HepG2 (cell line): ENCODE measurements around the gene POC1A. TPM values are rescaled to one million over a fixed set of nuclear protein-coding genes. Genes with fewer than 3 reads are reported as not detected.

Experiments used
- ATAC-seq: fragments of 200-7000 bp; cut with Tn5 transposase; 3 replicates; pipeline ENCODE4 v1.9.1; 2020; ENCODE audit warnings: mild to moderate bottlenecking, moderate library complexity
- BruUV-seq: library from RNA; stranded (reverse); fragments of 400-500 nt; replicated peaks from 2 replicates; lab custom pipeline; 2021; lab: Mats Ljungman, UMichigan
- CTCF ChIA-PET: fragments of 300-600 bp; formaldehyde crosslinking; extraction: SDS; loops from one replicate; lab custom pipeline; 2021; ENCODE audit warnings: low total read pairs, inconsistent platforms, low intra/inter-chr PET ratio; lab: Yijun Ruan, JAX
- POLR2A ChIA-PET: fragments of 350-600 bp; sonication (Branson Sonifier 250); formaldehyde crosslinking; loops from one replicate; lab custom pipeline; 2020; ENCODE audit warnings: antibody characterized with exemption, inconsistent platforms; lab: Yijun Ruan, JAX
- DNase-seq: peaks from one replicate; pipeline ENCODE4 v3.0.0-alpha.2; 2015; ENCODE audit warnings: low spot score
- FAIRE-seq: peaks from 3 replicates; lab custom pipeline; 2011; peaks lifted over from hg19 to GRCh38; lab: Jason Lieb, UNC
- H2AFZ ChIP-seq: one replicate; pipeline ENCODE4 v1.6.1; 2011; ENCODE audit warnings: low read length, inconsistent platforms
- H3K27ac ChIP-seq: fragments of 300-600 bp; 3 replicates; pipeline ENCODE4 v1.8.0; 2011; ENCODE audit warnings: mixed run types, mild to moderate bottlenecking, mixed read lengths, low read length, inconsistent platforms; ENCODE audit not compliant: insufficient read depth; ENCODE audit errors: extremely low read length
- H3K27me3 ChIP-seq, 2 experiments: fragments of 200-600 bp in 1 of 2; 2 replicates in 1 of 2; 3 replicates in 1 of 2; pipeline versions ENCODE4 v1.6.0 to v1.8.0; 2011; ENCODE audit warnings: low read length in 2 of 2, mild to moderate bottlenecking in 2 of 2, moderate library complexity in 2 of 2, inconsistent platforms in 1 of 2; ENCODE audit not compliant: insufficient read depth in 2 of 2, control insufficient read depth in 1 of 2
- H3K36me3 ChIP-seq, 2 experiments: fragments of 200-600 bp in 1 of 2; replicated peaks in 1 of 2; 2 replicates in 1 of 2; 3 replicates in 1 of 2; pipeline versions ENCODE4 v1.5.1 to v1.8.0; 2011; ENCODE audit warnings: low read length in 2 of 2, inconsistent platforms in 1 of 2; ENCODE audit not compliant: insufficient read depth in 2 of 2, control insufficient read depth in 1 of 2
- H3K4me1 ChIP-seq: 2 replicates; pipeline ENCODE4 v1.5.1; 2012; ENCODE audit warnings: low read length, inconsistent platforms; ENCODE audit not compliant: insufficient read depth
- H3K4me2 ChIP-seq: 2 replicates; pipeline ENCODE4 v1.6.0; 2011; ENCODE audit warnings: low read depth, low read length, inconsistent platforms
- H3K4me3 ChIP-seq, 3 experiments: fragments of 200-600 bp in 1 of 3; sonication (generic), shearing (Covaris generic) in 1 of 3; replicated peaks in 1 of 3; 2 replicates each; pipeline ENCODE4 v1.5.1; 2011 to 2016; ENCODE audit warnings: low read length in 3 of 3, inconsistent platforms in 2 of 3, low read depth in 2 of 3, mild to moderate bottlenecking in 2 of 3, control low read depth in 1 of 3, mixed read lengths in 1 of 3; ENCODE audit not compliant: insufficient read depth in 1 of 3
- H3K79me2 ChIP-seq: one replicate; pipeline ENCODE4 v1.6.1; 2011; ENCODE audit warnings: low read length, inconsistent platforms; ENCODE audit not compliant: insufficient read depth
- H3K9ac ChIP-seq: 2 replicates; pipeline ENCODE4 v1.6.0; 2011; ENCODE audit warnings: mild to moderate bottlenecking, low read depth, low read length, inconsistent platforms; ENCODE audit not compliant: insufficient read depth
- H3K9me3 ChIP-seq: 2 replicates; pipeline ENCODE4 v1.5.1; 2012; ENCODE audit warnings: mild to moderate bottlenecking, low read length
- H4K20me1 ChIP-seq: 2 replicates; pipeline ENCODE4 v1.6.0; 2011; ENCODE audit warnings: inconsistent platforms, mild to moderate bottlenecking, low read length, moderate library complexity; ENCODE audit not compliant: insufficient read depth
- ELK4 ChIP-seq: sonication (generic); formaldehyde crosslinking; IDR thresholded peaks from 2 replicates; pipeline ENCODE4 v1.9.0; 2021; ENCODE audit warnings: missing genetic modification reagents, borderline replicate concordance
- HNF1B ChIP-seq: sonication (generic); formaldehyde crosslinking; IDR thresholded peaks from 2 replicates; pipeline ENCODE4 v1.5.1; 2020; ENCODE audit warnings: mild to moderate bottlenecking, moderate library complexity, missing genetic modification reagents
- KLF16 ChIP-seq, 2 experiments: sonication (generic) in 1 of 2; formaldehyde crosslinking in 1 of 2; IDR thresholded peaks; 2 replicates each; pipeline versions ENCODE4 v1.6.1 to v1.8.0; 2016 to 2023; ENCODE audit warnings: missing genetic modification reagents in 2 of 2, missing compliant biosample characterization in 1 of 2
- MNT ChIP-seq: fragments of 450-650 bp; IDR thresholded peaks from 2 replicates; pipeline ENCODE4 v1.6.1; 2016
- SP4 ChIP-seq: sonication (generic); formaldehyde crosslinking; IDR thresholded peaks from 2 replicates; pipeline ENCODE4 v1.8.1; 2023; ENCODE audit warnings: mild to moderate bottlenecking, missing genetic modification reagents
- XBP1 ChIP-seq: sonication (generic); formaldehyde crosslinking; IDR thresholded peaks from 2 replicates; pipeline ENCODE4 v1.5.0; 2020; ENCODE audit warnings: missing genetic modification reagents
- ZBTB7B ChIP-seq: sonication (generic); formaldehyde crosslinking; IDR thresholded peaks from 2 replicates; pipeline ENCODE4 v1.4.0; 2020; ENCODE audit warnings: missing genetic modification reagents
- ZNF607 ChIP-seq: sonication (generic); formaldehyde crosslinking; IDR thresholded peaks from 2 replicates; pipeline ENCODE4 v1.5.1; 2020; ENCODE audit warnings: missing genetic modification reagents, mild to moderate bottlenecking, borderline replicate concordance
- ZSCAN22 ChIP-seq: sonication (generic); formaldehyde crosslinking; IDR thresholded peaks from 2 replicates; pipeline ENCODE4 v1.4.0; 2020; ENCODE audit warnings: mild to moderate bottlenecking, missing genetic modification reagents
- ZSCAN30 ChIP-seq: sonication (generic); formaldehyde crosslinking; IDR thresholded peaks from 2 replicates; pipeline ENCODE4 v1.5.0; 2020; ENCODE audit warnings: mild to moderate bottlenecking, missing genetic modification reagents
- WGBS: methylation state at CpG from one replicate; pipeline ENCODE4 v1.1.6; 2017; ENCODE audit warnings: low lambda C conversion rate; 5-methylcytosine and 5-hydroxymethylcytosine counted together
- in situ Hi-C: cut with HindIII; loops from 2 replicates; pipeline ENCODE4 v1.10.0; 2017; ENCODE audit warnings: low pct_unique_long_range_greater_than_20kb; ENCODE audit not compliant: extremely low pct_ligation_motif_present
- intact Hi-C: fragments of 100-400 bp; cut with micrococcal nuclease; formaldehyde crosslinking; loops from one replicate; pipeline ENCODE4 v1.10.0; 2022; ENCODE audit not compliant: unreplicated experiment
- polyA plus RNA-seq, 8 experiments: library from polyadenylated mRNA; depleted of rRNA in 3 of 8; stranded (reverse) in 7 of 8; unstranded in 1 of 8; fragments of >200 nt; fragmentation: Illumina TruSeq in 4 of 8; extraction: Trizol in 4 of 8; gene quantifications; 2 replicates each; pipeline versions ENCODE4 v1.2.1 to v1.2.3, GENCODE V29; 2011 to 2016; ENCODE audit warnings: low read depth in 4 of 8, missing spikeins in 1 of 8, mixed read lengths in 1 of 8; ENCODE audit not compliant: insufficient read depth in 1 of 8
- total RNA-seq, 5 experiments: library from RNA; depleted of rRNA; stranded (reverse); fragments of >200 nt; fragmentation: Illumina TruSeq; extraction: Trizol; gene quantifications; 2 replicates each; pipeline ENCODE4 v1.2.3, GENCODE V29; 2016; ENCODE audit warnings: low read depth in 1 of 5
- TF ChIP-seq, protein P1 (sequence below): sonication (generic); formaldehyde crosslinking; IDR thresholded peaks from 2 replicates; pipeline ENCODE4 v1.4.0; 2020; ENCODE audit warnings: missing genetic modification reagents, borderline replicate concordance
- TF ChIP-seq, protein P2 (sequence below): sonication (generic); formaldehyde crosslinking; IDR thresholded peaks from 2 replicates; pipeline ENCODE4 v1.8.1; 2022; ENCODE audit warnings: low read depth, mild to moderate bottlenecking, missing genetic modification reagents

POC1A gene
- total and polyA plus RNA-seq, 2 of the 13 experiments (the other 11 are each of a cell fraction or from before 2014, with no cell fraction given), result 14.6 to 20.0 TPM

- TF ChIP-seq ZSCAN22 (CRISPR knock-in tag), result no peak
- no peak for TF ChIP-seq MNT
- TF ChIP-seq, protein P1, sequence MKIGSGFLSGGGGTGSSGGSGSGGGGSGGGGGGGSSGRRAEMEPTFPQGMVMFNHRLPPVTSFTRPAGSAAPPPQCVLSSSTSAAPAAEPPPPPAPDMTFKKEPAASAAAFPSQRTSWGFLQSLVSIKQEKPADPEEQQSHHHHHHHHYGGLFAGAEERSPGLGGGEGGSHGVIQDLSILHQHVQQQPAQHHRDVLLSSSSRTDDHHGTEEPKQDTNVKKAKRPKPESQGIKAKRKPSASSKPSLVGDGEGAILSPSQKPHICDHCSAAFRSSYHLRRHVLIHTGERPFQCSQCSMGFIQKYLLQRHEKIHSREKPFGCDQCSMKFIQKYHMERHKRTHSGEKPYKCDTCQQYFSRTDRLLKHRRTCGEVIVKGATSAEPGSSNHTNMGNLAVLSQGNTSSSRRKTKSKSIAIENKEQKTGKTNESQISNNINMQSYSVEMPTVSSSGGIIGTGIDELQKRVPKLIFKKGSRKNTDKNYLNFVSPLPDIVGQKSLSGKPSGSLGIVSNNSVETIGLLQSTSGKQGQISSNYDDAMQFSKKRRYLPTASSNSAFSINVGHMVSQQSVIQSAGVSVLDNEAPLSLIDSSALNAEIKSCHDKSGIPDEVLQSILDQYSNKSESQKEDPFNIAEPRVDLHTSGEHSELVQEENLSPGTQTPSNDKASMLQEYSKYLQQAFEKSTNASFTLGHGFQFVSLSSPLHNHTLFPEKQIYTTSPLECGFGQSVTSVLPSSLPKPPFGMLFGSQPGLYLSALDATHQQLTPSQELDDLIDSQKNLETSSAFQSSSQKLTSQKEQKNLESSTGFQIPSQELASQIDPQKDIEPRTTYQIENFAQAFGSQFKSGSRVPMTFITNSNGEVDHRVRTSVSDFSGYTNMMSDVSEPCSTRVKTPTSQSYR (CRISPR knock-in tag), result no peak
Measured at GRCh38 chr3:52203701-52204100, 49.5 kb upstream of the POC1A start (continued).

DNA sequence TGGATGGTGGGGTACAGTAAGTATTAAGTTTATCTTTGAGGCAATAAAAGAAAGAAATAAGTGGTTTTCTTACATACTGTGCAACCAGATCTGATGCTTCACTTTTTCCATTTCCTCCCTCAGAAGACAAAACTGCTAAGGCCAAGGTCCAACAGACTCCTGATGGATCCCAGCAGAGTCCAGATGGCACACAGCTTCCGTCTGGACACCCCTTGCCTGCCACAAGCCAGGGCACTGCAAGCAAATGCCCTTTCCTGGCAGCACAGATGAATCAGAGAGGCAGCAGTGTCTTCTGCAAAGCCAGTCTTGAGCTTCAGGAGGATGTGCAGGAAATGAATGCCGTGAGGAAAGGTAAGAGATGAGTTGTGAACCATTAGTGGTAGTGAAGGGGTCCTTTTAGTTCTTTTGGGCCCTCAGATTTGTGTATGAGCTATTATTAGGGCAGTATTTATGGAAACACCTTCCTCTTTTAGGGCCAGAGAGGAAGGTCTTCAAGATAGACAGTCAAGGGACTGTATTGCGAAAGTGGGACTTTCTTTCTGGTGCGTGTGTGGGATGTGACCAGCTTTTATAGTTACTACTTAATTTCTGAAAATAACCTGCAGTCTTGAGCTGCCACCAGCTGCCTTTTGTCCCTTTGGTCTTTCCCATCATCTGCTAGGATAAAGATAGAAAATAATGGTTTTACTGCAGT, 48.3 kb upstream of the POC1A start:
- in situ Hi-C loops, result no loop called here
- H3K4me1 ChIP-seq, result peaks cover 52% of the 10 kb centered on the region
- no peak for DNase-seq
- TF ChIP-seq ELK4 (CRISPR knock-in tag) (no peak), ZNF607 (CRISPR knock-in tag) (no peak), XBP1 (CRISPR knock-in tag) (no peak), HNF1B (no peak), ZSCAN30 (CRISPR knock-in tag) (no peak), KLF16 (CRISPR knock-in tag; IDR thresholded peaks at IDR 0.05) (no peak), ZBTB7B (CRISPR knock-in tag) (no peak), SP4 (CRISPR knock-in tag) (no peak)
- TF ChIP-seq, protein P2, sequence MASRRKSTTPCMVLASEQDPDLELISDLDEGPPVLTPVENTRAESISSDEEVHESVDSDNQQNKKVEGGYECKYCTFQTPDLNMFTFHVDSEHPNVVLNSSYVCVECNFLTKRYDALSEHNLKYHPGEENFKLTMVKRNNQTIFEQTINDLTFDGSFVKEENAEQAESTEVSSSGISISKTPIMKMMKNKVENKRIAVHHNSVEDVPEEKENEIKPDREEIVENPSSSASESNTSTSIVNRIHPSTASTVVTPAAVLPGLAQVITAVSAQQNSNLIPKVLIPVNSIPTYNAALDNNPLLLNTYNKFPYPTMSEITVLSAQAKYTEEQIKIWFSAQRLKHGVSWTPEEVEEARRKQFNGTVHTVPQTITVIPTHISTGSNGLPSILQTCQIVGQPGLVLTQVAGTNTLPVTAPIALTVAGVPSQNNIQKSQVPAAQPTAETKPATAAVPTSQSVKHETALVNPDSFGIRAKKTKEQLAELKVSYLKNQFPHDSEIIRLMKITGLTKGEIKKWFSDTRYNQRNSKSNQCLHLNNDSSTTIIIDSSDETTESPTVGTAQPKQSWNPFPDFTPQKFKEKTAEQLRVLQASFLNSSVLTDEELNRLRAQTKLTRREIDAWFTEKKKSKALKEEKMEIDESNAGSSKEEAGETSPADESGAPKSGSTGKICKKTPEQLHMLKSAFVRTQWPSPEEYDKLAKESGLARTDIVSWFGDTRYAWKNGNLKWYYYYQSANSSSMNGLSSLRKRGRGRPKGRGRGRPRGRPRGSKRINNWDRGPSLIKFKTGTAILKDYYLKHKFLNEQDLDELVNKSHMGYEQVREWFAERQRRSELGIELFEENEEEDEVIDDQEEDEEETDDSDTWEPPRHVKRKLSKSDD, result no peak

More for the DNA sequence above, 48.3 kb upstream of the POC1A start:
- Histone ChIP-seq H2AFZ (no peak overlapping the region), H3K79me2 (peaks cover 11% of the 10 kb centered on the region), H3K9ac (no peak overlapping the region), H3K27me3 (no peaks in the 10 kb centered on the region), H3K36me3 (peaks cover 12 to 62% of the 10 kb centered on the region in 2 experiments), H4K20me1 (no peaks in the 10 kb centered on the region), H3K9me3 (no peaks in the 10 kb centered on the region), H3K4me3 (no peak overlapping the region), H3K4me2 (no peak overlapping the region), H3K27ac (no peak overlapping the region)
- POLR2A ChIA-PET, result interaction anchor here (2.1 kb wide), 1 partner anchor 25 kb away, joined by 5 read pairs; no protein-coding TSS in a partner anchor
- ATAC-seq (no peak), FAIRE-seq (no peak)
- intact Hi-C loops, result no loop called here
- CTCF ChIA-PET, result no interaction called here
- no TSS peak for BruUV-seq
- WGBS, result 99% methylated on average over 4 of the region's 4 CpGs
